Mucosa of descending colon (tissue), 3 donors: ENCODE results near the gene GRB10. TPM values are rescaled to one million over a fixed set of nuclear protein-coding genes. Genes with fewer than 3 reads are reported as not detected.

Experiments
- ATAC-seq: fragments of 200-7000 bp; cut with Tn5 transposase; one replicate; pipeline ENCODE4 v1.9.1; 2020; ENCODE audit warnings: mild to moderate bottlenecking, moderate library complexity
- DNase-seq, 3 donors: peaks; one replicate each; pipeline ENCODE4 v3.0.0-alpha.2; 2020
- H3K36me3 ChIP-seq: fragments of 200-600 bp; one replicate; pipeline ENCODE4 v1.8.0; 2021; ENCODE audit warnings: low read depth, mild to moderate bottlenecking
- H3K4me1 ChIP-seq: fragments of 200-600 bp; one replicate; pipeline ENCODE4 v1.8.0; 2021; ENCODE audit warnings: low read depth, mild to moderate bottlenecking
- H3K4me3 ChIP-seq: fragments of 200-600 bp; one replicate; pipeline ENCODE4 v1.8.0; 2021; ENCODE audit warnings: mild to moderate bottlenecking
- H3K9me3 ChIP-seq: fragments of 200-600 bp; one replicate; pipeline ENCODE4 v1.8.0; 2021; ENCODE audit warnings: mild to moderate bottlenecking
- CTCF ChIP-seq: fragments of 200-600 bp; IDR thresholded peaks from one replicate; pipeline ENCODE4 v1.8.0; 2022; ENCODE audit warnings: antibody characterized with exemption, mild to moderate bottlenecking
- intact Hi-C, 2 donors: fragments of 100-400 bp; cut with DNase I in 1 of 2; cut with micrococcal nuclease in 1 of 2; formaldehyde crosslinking; loops; one replicate each; pipeline versions ENCODE4 v1.11.0 to v1.11.1; 2022; cut with DNase I, micrococcal nuclease
- total RNA-seq, 3 donors: library from RNA; stranded (reverse); fragmentation: NEBNext Ultra II Directional in 2 of 3; extraction: Animal tissue kit (Norgen Biotek cat#: 25700) in 2 of 3; gene quantifications; one replicate each; pipeline versions ENCODE4 v1.2.1 to v1.2.4, GENCODE V29; 2021 to 2023
- donor health status: DM: no; HTN: no; CAD: no; lungs with moderate emphysema.
- donor health status: DM: no; HTN: no; CAD: no.
- donor health status: DM: no; HTN: yes; CAD: no.

The GRB10 gene
- total RNA-seq, 3 donors from 2014 or later: 9.4 to 56.8 (median 13.0) TPM

- no peaks in the 10 kb centered on the region for H3K9me3 ChIP-seq
- H3K36me3 ChIP-seq: no peaks in the 10 kb centered on the region
- no peak for DNase-seq
- H3K4me3 ChIP-seq: no peak overlapping the region
- ATAC-seq: no peak
- TF ChIP-seq CTCF: no peak
- intact Hi-C loops: no loop called here
- no peaks in the 10 kb centered on the region for H3K4me1 ChIP-seq
These were observed 132.5 kb downstream of the GRB10 start for GRCh38 chr7:50650057-50650664.

GRCh38 chr7:50649259-50649885 lies 133.3 kb downstream of the GRB10 start:
- intact Hi-C loops: no loop called here
- ATAC-seq: no peak
- no peaks in the 10 kb centered on the region for H3K9me3 ChIP-seq
- no peak for DNase-seq
- H3K4me3 ChIP-seq: no peak overlapping the region
- TF ChIP-seq CTCF: no peak
- no peaks in the 10 kb centered on the region for H3K4me1 ChIP-seq
- H3K36me3 ChIP-seq: no peaks in the 10 kb centered on the region

- DNase-seq (no peak), ATAC-seq (no peak)
- Histone ChIP-seq H3K4me1 (no peaks in the 10 kb centered on the region), H3K9me3 (no peaks in the 10 kb centered on the region), H3K4me3 (no peak overlapping the region), H3K36me3 (no peaks in the 10 kb centered on the region)
- no peak for TF ChIP-seq CTCF
- intact Hi-C loops: no loop called here
These were observed 134.0 kb downstream of the GRB10 start for GRCh38 chr7:50648570-50649169.

- Histone ChIP-seq H3K4me1 (no peaks in the 10 kb centered on the region), H3K4me3 (no peak overlapping the region), H3K36me3 (no peaks in the 10 kb centered on the region), H3K9me3 (no peaks in the 10 kb centered on the region)
- DNase-seq: no peak
- intact Hi-C loops: no loop called here
- no peak for TF ChIP-seq CTCF
- no peak for ATAC-seq
These were observed 134.6 kb downstream of the GRB10 start for GRCh38 chr7:50648076-50648475.

- no peak overlapping the region for H3K4me3 ChIP-seq
- no peaks in the 10 kb centered on the region for H3K9me3 ChIP-seq
- no peaks in the 10 kb centered on the region for H3K36me3 ChIP-seq
- no peak for ATAC-seq
- TF ChIP-seq CTCF: no peak
- H3K4me1 ChIP-seq: no peaks in the 10 kb centered on the region
- no peak for DNase-seq
- intact Hi-C loops: no loop called here
These were observed 135.3 kb downstream of the GRB10 start for GRCh38 chr7:50647286-50647980.
